Glomerular endothelial cell (primary cell): ENCODE measurements around the gene THADA. TPM values are rescaled to one million over a fixed set of nuclear protein-coding genes. Genes with fewer than 3 reads are reported as not detected.

ENCODE experiments used
- DNase-seq: peaks from one replicate; pipeline ENCODE4 v3.0.0-alpha.2; 2011; ENCODE audit warnings: low read depth, low spot score; ENCODE audit errors: extremely low read depth
- total RNA-seq: library from RNA; depleted of rRNA; stranded (reverse); fragments of >200 nt; gene quantifications from 2 replicates; pipeline ENCODE4 v1.2.3, GENCODE V29; 2015

The THADA gene
- total RNA-seq, 1 donor from 2014 or later, result 16.9 TPM

GRCh38 chr2:43228756-43229659, 366.8 kb downstream of the THADA start:
- DNase-seq, result no peak

GRCh38 chr2:43228321-43228751, 367.5 kb downstream of the THADA start:
- no peak for DNase-seq

- no peak for DNase-seq
Observed at GRCh38 chr2:43227830-43228281, 368.0 kb downstream of the THADA start.

GRCh38 chr2:43226955-43227829, 368.6 kb downstream of the THADA start:
- no peak for DNase-seq

- DNase-seq, result no peak
Observed at GRCh38 chr2:43226558-43226954, 369.3 kb downstream of the THADA start, which contains the start of gene ZFP36L2. TSS of gene ZFP36L2 (minus strand) at chr2:43226606. CDS start at chr2:43226315, 291 bp downstream.

GRCh38 chr2:43225788-43226557, 369.9 kb downstream of the THADA start:
- no peak for DNase-seq

- no peak for DNase-seq
Observed at GRCh38 chr2:43225093-43225787, 370.6 kb downstream of the THADA start.

- DNase-seq, result no peak
Observed at GRCh38 chr2:43224571-43225092, 371.2 kb downstream of the THADA start.

- DNase-seq, result no peak
Observed at GRCh38 chr2:43224131-43224570, 371.7 kb downstream of the THADA start.

- DNase-seq, result no peak
Observed at GRCh38 chr2:43223521-43224001, 372.3 kb downstream of the THADA start.

GRCh38 chr2:43222475-43223309, 373.1 kb downstream of the THADA start:
- DNase-seq, result no peak

- DNase-seq, result no peak
Observed at GRCh38 chr2:43221763-43222474, 373.9 kb downstream of the THADA start.

- DNase-seq, result no peak
Observed at GRCh38 chr2:43221124-43221762, 374.6 kb downstream of the THADA start.

GRCh38 chr2:43220760-43221123, 375.1 kb downstream of the THADA start:
- no peak for DNase-seq

GRCh38 chr2:43220229-43220751, 375.5 kb downstream of the THADA start:
- no peak for DNase-seq

- no peak for DNase-seq
Observed at GRCh38 chr2:43219383-43220228, 376.2 kb downstream of the THADA start.
